GM19023 (cell line): Measurements from ENCODE around the gene RAB5IF.
A peak's percentile ranks its signal among the peaks of the same experiment; 100 is the strongest.
"Not testable (repeated sequence)": the region's sequence is repeated elsewhere in the genome, so short reads cannot be mapped to it uniquely, and the experiment has no call there.

Experiments used
- ATAC-seq: cut with Tn5 transposase; IDR thresholded peaks from one replicate; pipeline ENCODE4 v1.9.1; 2021; ENCODE audit warnings: mild to moderate bottlenecking, moderate library complexity; ENCODE audit not compliant: unreplicated experiment

RAB5IF gene

GRCh38 chr20:36605399-36606157 is at the start of gene RAB5IF:
Gene RAB5IF, plus strand, starts transcription at chr20:36605779. Its CDS starts 173 bp downstream, at chr20:36605952.
- ATAC-seq = peak; percentile 86

- no peak for ATAC-seq
These were observed 42.9 kb upstream of the RAB5IF start for GRCh38 chr20:36562724-36563123.

- ATAC-seq = no peak
These were observed 42.2 kb upstream of the RAB5IF start for GRCh38 chr20:36563374-36563773.

- not testable (repeated sequence) for ATAC-seq
These were observed 41.4 kb upstream of the RAB5IF start for GRCh38 chr20:36564078-36564725.

- ATAC-seq = not testable (repeated sequence)
These were observed 40.9 kb upstream of the RAB5IF start for GRCh38 chr20:36564726-36565121.

GRCh38 chr20:36565520-36565919 is 40.1 kb upstream of the RAB5IF start:
- no peak for ATAC-seq

- no peak for ATAC-seq
These were observed 35.6 kb upstream of the RAB5IF start for GRCh38 chr20:36569847-36570429.

- no peak for ATAC-seq
These were observed 33.7 kb upstream of the RAB5IF start for GRCh38 chr20:36571564-36572504.

GRCh38 chr20:36572701-36573102 is 32.9 kb upstream of the RAB5IF start:
- ATAC-seq = peak; percentile 11

GRCh38 chr20:36573103-36573797 is 32.3 kb upstream of the RAB5IF start, which contains the start of gene TGIF2:
Gene TGIF2, plus strand, starts transcription at chr20:36573597. Its CDS starts 5,178 bp downstream, at chr20:36578775.
- ATAC-seq = peak; percentile 52

GRCh38 chr20:36573798-36574365 is 31.7 kb upstream of the RAB5IF start:
- ATAC-seq = peak; percentile 11

- no peak for ATAC-seq
These were observed 31.0 kb upstream of the RAB5IF start for GRCh38 chr20:36574366-36575135.

- ATAC-seq = no peak
These were observed 29.5 kb upstream of the RAB5IF start for GRCh38 chr20:36576081-36576445.

GRCh38 chr20:36578356-36579041 is 27.1 kb upstream of the RAB5IF start:
- ATAC-seq = no peak

- ATAC-seq = no peak
These were observed 25.5 kb upstream of the RAB5IF start for GRCh38 chr20:36579996-36580545.

GRCh38 chr20:36582322-36582721 is 23.3 kb upstream of the RAB5IF start:
- no peak for ATAC-seq

GRCh38 chr20:36582821-36583220 is 22.8 kb upstream of the RAB5IF start:
- no peak for ATAC-seq

- no peak for ATAC-seq
These were observed 21.5 kb upstream of the RAB5IF start for GRCh38 chr20:36584018-36584481.
